B cell (primary cell): ENCODE results near the gene KREMEN2. TPM values are rescaled to one million over a fixed set of nuclear protein-coding genes. Genes with fewer than 3 reads are reported as not detected.

Experiments
- ATAC-seq: fragments of 200-7000 bp; cut with Tn5 transposase; one replicate; pipeline ENCODE4 v1.10.0; 2021; ENCODE audit warnings: low read depth, mild to moderate bottlenecking, moderate number of reproducible peaks, moderate library complexity
- CTCF ChIA-PET: fragments of 350-600 bp; sonication (Branson Sonifier 250); formaldehyde crosslinking; loops from one replicate; lab custom pipeline; 2021; ENCODE audit warnings: antibody characterized with exemption, inconsistent platforms; lab: Charles Lee
- POLR2A ChIA-PET: fragments of 350-600 bp; sonication (Branson Sonifier 250); formaldehyde crosslinking; loops from one replicate; lab custom pipeline; 2021; ENCODE audit warnings: antibody characterized with exemption; lab: Charles Lee
- DNase-seq: peaks from one replicate; pipeline ENCODE4 v3.0.0; 2013
- H2AFZ ChIP-seq: 2 replicates; pipeline ENCODE4 v1.6.1; 2012; ENCODE audit warnings: mild to moderate bottlenecking, low read depth, low read length; ENCODE audit not compliant: insufficient read depth, poor library complexity, severe bottlenecking
- H3K27ac ChIP-seq, 2 donors: 1 replicate in 1 of 2; 2 replicates in 1 of 2; pipeline ENCODE4 v1.5.1; 2012 to 2013; ENCODE audit warnings: low read length in 2 of 2, mild to moderate bottlenecking in 2 of 2, moderate library complexity in 1 of 2
- H3K27me3 ChIP-seq, 4 experiments: fragments of 200-600 bp in 1 of 4; sonication (generic) in 1 of 4; replicated peaks in 1 of 4; 1 replicate in 2 of 4; 2 replicates in 2 of 4; pipeline versions ENCODE4 v1.6.1 to v1.7.0; 2013 to 2016; ENCODE audit warnings: low read length in 3 of 4, mild to moderate bottlenecking in 2 of 4, mixed read lengths in 1 of 4, moderate library complexity in 1 of 4; ENCODE audit not compliant: insufficient read depth in 4 of 4, control insufficient read depth in 3 of 4; ENCODE audit errors: control extremely low read depth in 1 of 4
- H3K36me3 ChIP-seq, 2 experiments: replicated peaks in 1 of 2; 1 replicate in 1 of 2; 2 replicates in 1 of 2; pipeline versions ENCODE4 v1.6.1 to v1.7.1; 2013; ENCODE audit warnings: low read length in 1 of 2; ENCODE audit not compliant: insufficient read depth in 2 of 2, control insufficient read depth in 1 of 2; ENCODE audit errors: control extremely low read depth in 1 of 2, extremely low read depth in 1 of 2
- H3K4me1 ChIP-seq, 2 donors: fragments of 200-600 bp in 1 of 2; sonication (generic) in 1 of 2; 1 replicate in 1 of 2; 2 replicates in 1 of 2; pipeline versions ENCODE4 v1.5.1 to v1.6.1; 2013 to 2017; ENCODE audit warnings: low read length in 2 of 2; ENCODE audit not compliant: control insufficient read depth in 2 of 2, insufficient read depth in 2 of 2
- H3K4me2 ChIP-seq: replicated peaks from 2 replicates; pipeline ENCODE3; 2012; ENCODE audit warnings: mild to moderate bottlenecking, low read depth, low read length; ENCODE audit not compliant: poor library complexity, severe bottlenecking
- H3K4me3 ChIP-seq, 5 experiments: fragments of 200-600 bp in 1 of 5; sonication (generic) in 1 of 5; 1 replicate in 3 of 5; 2 replicates in 2 of 5; pipeline versions ENCODE4 v1.5.1 to v1.7.0; 2011 to 2016; ENCODE audit warnings: low read length in 4 of 5, mild to moderate bottlenecking in 4 of 5, low read depth in 2 of 5, control low read depth in 1 of 5, moderate library complexity in 1 of 5; ENCODE audit not compliant: insufficient read depth in 1 of 5; ENCODE audit errors: control extremely low read depth in 1 of 5, extremely low read depth in 1 of 5
- H3K79me2 ChIP-seq: fragments of 200-600 bp; sonication (generic); one replicate; pipeline ENCODE4 v1.6.0; 2016; ENCODE audit warnings: low read length; ENCODE audit not compliant: control insufficient read depth, insufficient read depth
- H3K9ac ChIP-seq: fragments of 200-600 bp; sonication (generic); 2 replicates; pipeline ENCODE4 v1.6.1; 2017; ENCODE audit warnings: mild to moderate bottlenecking, low read length, moderate library complexity
- H3K9me3 ChIP-seq, 3 donors: one replicate each; pipeline versions ENCODE4 v1.6.1 to v1.7.1; 2013; ENCODE audit warnings: low read length in 2 of 3; ENCODE audit not compliant: control insufficient read depth in 2 of 3, insufficient read depth in 1 of 3; ENCODE audit errors: control extremely low read depth in 1 of 3
- H4K20me1 ChIP-seq: 2 replicates; pipeline ENCODE4 v1.6.0; 2012; ENCODE audit warnings: mild to moderate bottlenecking, low read length; ENCODE audit not compliant: insufficient read depth, control insufficient read depth, poor library complexity, severe bottlenecking
- H3K27ac Mint-ChIP-seq: one replicate; pipeline ENCODE4 v1.8.0; 2021; ENCODE audit warnings: mixed read lengths
- H3K27me3 Mint-ChIP-seq: one replicate; pipeline ENCODE4 v1.8.0; 2021; ENCODE audit warnings: mixed read lengths
- H3K4me1 Mint-ChIP-seq: one replicate; pipeline ENCODE4 v1.8.0; 2021; ENCODE audit warnings: mixed read lengths
- H3K4me3 Mint-ChIP-seq: one replicate; pipeline ENCODE4 v1.8.0; 2021; ENCODE audit warnings: mixed read lengths
- H3K9me3 Mint-ChIP-seq: one replicate; pipeline ENCODE4 v1.8.0; 2022; ENCODE audit warnings: mixed read lengths; ENCODE audit not compliant: insufficient read depth
- EZH2 ChIP-seq: IDR thresholded peaks from 2 replicates; pipeline ENCODE4 v1.6.1; 2012; ENCODE audit warnings: borderline replicate concordance, low read depth, mild to moderate bottlenecking, moderate library complexity, low read length; ENCODE audit not compliant: insufficient read depth, poor library complexity, severe bottlenecking
- WGBS: methylation state at CpG from one replicate; pipeline ENCODE4 v1.1.5; 2013; ENCODE audit warnings: missing lambda C conversion rate; ENCODE audit not compliant: insufficient coverage; 5-methylcytosine and 5-hydroxymethylcytosine counted together
- intact Hi-C: fragments of 100-400 bp; cut with micrococcal nuclease; formaldehyde crosslinking; loops from one replicate; pipeline ENCODE4 v1.10.0; 2022
- polyA plus RNA-seq: library from polyadenylated mRNA; depleted of rRNA; stranded (reverse); fragments of >200 nt; gene quantifications from 2 replicates; pipeline ENCODE4 v1.2.3, GENCODE V29; 2012
- total RNA-seq, 2 donors: library from RNA; stranded (reverse); fragments of 120-200 nt in 1 of 2; gene quantifications; 1 replicate in 1 of 2; 2 replicates in 1 of 2; pipeline versions ENCODE4 v1.2.3 to v1.2.4, GENCODE V29; 2013 to 2022
- TF ChIP-seq, protein P1 (sequence below): fragments of 200-600 bp; IDR thresholded peaks from one replicate; pipeline ENCODE4 v1.8.0; 2022; ENCODE audit warnings: antibody characterized with exemption, mild to moderate bottlenecking

KREMEN2 gene
- total and polyA plus RNA-seq, 2 donors (not counting 1 experiment from before 2014, with no cell fraction given): 0.17 to 1.1 TPM

DNA sequence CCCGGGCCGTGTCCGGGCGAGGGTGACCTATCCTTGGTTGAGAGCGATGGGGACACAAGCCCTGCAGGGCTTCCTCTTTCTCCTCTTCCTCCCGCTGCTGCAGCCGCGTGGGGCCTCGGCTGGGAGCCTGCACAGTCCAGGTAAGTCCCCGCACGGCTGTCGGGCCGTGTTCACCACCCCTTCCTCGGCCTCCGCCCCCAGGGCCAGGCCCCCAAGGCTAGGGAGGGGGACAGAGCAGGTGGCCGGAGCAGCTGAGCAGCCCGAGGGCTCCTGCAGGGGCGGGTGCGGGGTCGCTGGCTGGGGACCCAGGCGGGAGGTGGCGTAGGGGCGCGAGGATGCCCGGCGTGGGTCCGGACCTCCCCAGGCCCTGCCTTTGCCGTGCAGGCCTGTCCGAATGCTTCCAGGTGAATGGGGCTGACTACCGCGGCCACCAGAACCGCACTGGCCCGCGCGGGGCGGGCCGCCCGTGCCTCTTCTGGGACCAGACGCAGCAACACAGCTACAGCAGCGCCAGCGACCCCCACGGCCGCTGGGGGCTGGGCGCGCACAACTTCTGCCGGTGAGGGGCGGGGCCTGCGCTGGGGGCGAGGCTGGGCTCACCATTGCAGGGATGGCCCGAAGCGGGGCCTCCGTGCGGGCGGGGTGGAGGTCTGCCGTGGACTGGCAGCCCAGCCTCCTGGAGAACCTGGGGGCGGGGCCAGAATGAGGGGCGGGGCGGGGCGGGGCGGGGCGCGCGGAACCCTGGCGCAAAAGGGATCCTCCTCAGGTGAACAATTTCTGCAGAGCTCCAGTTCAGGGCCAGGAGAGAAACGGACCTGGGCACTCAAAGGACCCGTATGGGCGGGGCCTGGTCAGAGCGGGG lies 631 bp downstream of the KREMEN2 start:
- Histone ChIP-seq H4K20me1 (peaks cover 34% of the 10 kb centered on the region), H3K27ac (no peak overlapping the region), H3K9ac (peak overlapping the region; percentile 59), H2AFZ (peak overlapping the region; percentile 63), H3K27me3 (peaks cover 0 to 63% (median 19%) of the 10 kb centered on the region in 4 experiments), H3K36me3 (no peaks in the 10 kb centered on the region), H3K9me3 (peaks cover 0 to 28% (median 0%) of the 10 kb centered on the region in 3 donors), H3K4me3 (peak overlapping the region in 4 of 5 experiments; percentile 39 to 61 (median 54)), H3K4me1 (peaks cover 67% of the 10 kb centered on the region in 2 donors), H3K79me2 (no peaks in the 10 kb centered on the region), H3K4me2 (peak overlapping the region; percentile 96)
- Mint-ChIP-seq H3K9me3 (no peaks in the 10 kb centered on the region), H3K27ac (no peak overlapping the region), H3K4me3 (peak overlapping the region; percentile 84), H3K27me3 (peaks cover 22% of the 10 kb centered on the region), H3K4me1 (peaks cover 37% of the 10 kb centered on the region)
- TF ChIP-seq EZH2: no peak
- TF ChIP-seq, protein P1, sequence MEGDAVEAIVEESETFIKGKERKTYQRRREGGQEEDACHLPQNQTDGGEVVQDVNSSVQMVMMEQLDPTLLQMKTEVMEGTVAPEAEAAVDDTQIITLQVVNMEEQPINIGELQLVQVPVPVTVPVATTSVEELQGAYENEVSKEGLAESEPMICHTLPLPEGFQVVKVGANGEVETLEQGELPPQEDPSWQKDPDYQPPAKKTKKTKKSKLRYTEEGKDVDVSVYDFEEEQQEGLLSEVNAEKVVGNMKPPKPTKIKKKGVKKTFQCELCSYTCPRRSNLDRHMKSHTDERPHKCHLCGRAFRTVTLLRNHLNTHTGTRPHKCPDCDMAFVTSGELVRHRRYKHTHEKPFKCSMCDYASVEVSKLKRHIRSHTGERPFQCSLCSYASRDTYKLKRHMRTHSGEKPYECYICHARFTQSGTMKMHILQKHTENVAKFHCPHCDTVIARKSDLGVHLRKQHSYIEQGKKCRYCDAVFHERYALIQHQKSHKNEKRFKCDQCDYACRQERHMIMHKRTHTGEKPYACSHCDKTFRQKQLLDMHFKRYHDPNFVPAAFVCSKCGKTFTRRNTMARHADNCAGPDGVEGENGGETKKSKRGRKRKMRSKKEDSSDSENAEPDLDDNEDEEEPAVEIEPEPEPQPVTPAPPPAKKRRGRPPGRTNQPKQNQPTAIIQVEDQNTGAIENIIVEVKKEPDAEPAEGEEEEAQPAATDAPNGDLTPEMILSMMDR: no peak
- WGBS: under 1% methylated on average over 68 of the region's 68 CpGs
- intact Hi-C loops: loop anchor here (1.0 to 5.0 kb wide), 3 partner anchors 19 to 60 kb away; partner anchors contain the start of genes HCFC1R1, THOC6 and TNFRSF12A
- ATAC-seq (peak; percentile 22), DNase-seq (peak; percentile 76)
- ChIA-PET POLR2A (interaction anchor here (0.5 kb wide), 1 partner anchor 41 kb away, joined by 4 read pairs; no protein-coding TSS in a partner anchor), CTCF (interaction anchor here (1.0 to 1.1 kb wide), 3 partner anchors 11 to 39 kb away, joined by 3 to 4 read pairs (median 3); no protein-coding TSS in a partner anchor)
